Spleen (tissue), 11 donors: ENCODE results near the gene CARD18. TPM values are rescaled to one million over a fixed set of nuclear protein-coding genes. Genes with fewer than 3 reads are reported as not detected.

Experiments
- DNase-seq: peaks from one replicate; pipeline ENCODE4 v3.0.0-alpha.2; 2020
- H3K27ac ChIP-seq, 8 donors: fragments of 200-600 bp; sonication (generic) in 7 of 8; 1 replicate in 4 of 8; 2 replicates in 4 of 8; pipeline versions ENCODE4 v1.5.0 to v1.8.0; 2016 to 2021; ENCODE audit warnings: inconsistent platforms in 4 of 8, mild to moderate bottlenecking in 4 of 8, moderate library complexity in 1 of 8
- H3K27me3 ChIP-seq, 7 donors: fragments of 200-600 bp; sonication (generic) in 6 of 7; replicated peaks in 1 of 7; 1 replicate in 4 of 7; 2 replicates in 3 of 7; pipeline versions ENCODE4 v1.5.0 to v1.8.0; 2016 to 2021; ENCODE audit warnings: inconsistent platforms in 3 of 7, mild to moderate bottlenecking in 1 of 7
- H3K36me3 ChIP-seq, 6 donors: fragments of 200-600 bp; sonication (generic) in 5 of 6; 1 replicate in 4 of 6; 2 replicates in 2 of 6; pipeline versions ENCODE4 v1.5.0 to v1.8.0; 2016 to 2021; ENCODE audit warnings: inconsistent platforms in 2 of 6
- H3K4me1 ChIP-seq, 6 donors: fragments of 200-600 bp; sonication (generic) in 5 of 6; 1 replicate in 3 of 6; 2 replicates in 3 of 6; pipeline versions ENCODE4 v1.5.0 to v1.8.0; 2016 to 2021; ENCODE audit warnings: inconsistent platforms in 3 of 6
- H3K4me3 ChIP-seq, 8 donors: fragments of 200-600 bp; sonication (generic) in 7 of 8; 1 replicate in 4 of 8; 2 replicates in 4 of 8; pipeline versions ENCODE4 v1.5.0 to v1.8.0; 2016 to 2021; ENCODE audit warnings: inconsistent platforms in 4 of 8, mild to moderate bottlenecking in 4 of 8, moderate library complexity in 2 of 8
- H3K9me3 ChIP-seq, 8 donors: fragments of 200-600 bp; sonication (generic) in 7 of 8; 1 replicate in 4 of 8; 2 replicates in 4 of 8; pipeline versions ENCODE4 v1.5.0 to v1.8.0; 2016 to 2021; ENCODE audit warnings: inconsistent platforms in 4 of 8
- CTCF ChIP-seq, 11 experiments: fragments of 200-600 bp in 7 of 11; fragments of 450-650 bp in 4 of 11; sonication (generic) in 4 of 11; IDR thresholded peaks in 8 of 11; conservative IDR thresholded peaks in 3 of 11; 1 replicate in 7 of 11; 2 replicates in 4 of 11; pipeline versions ENCODE4 v1.4.0 to v1.8.0; 2016 to 2021; ENCODE audit warnings: antibody characterized with exemption in 11 of 11, inconsistent platforms in 4 of 11, mild to moderate bottlenecking in 1 of 11
- POLR2A ChIP-seq, 3 donors: fragments of 450-650 bp; IDR thresholded peaks; one replicate each; pipeline ENCODE4 v1.5.1; 2017; ENCODE audit warnings: antibody characterized with exemption in 3 of 3, mild to moderate bottlenecking in 1 of 3
- POLR2AphosphoS5 ChIP-seq, 3 donors: sonication (generic); formaldehyde crosslinking; IDR thresholded peaks; one replicate each; pipeline ENCODE4 v1.5.1; 2017; ENCODE audit warnings: antibody characterized with exemption in 3 of 3
- WGBS, 5 donors: extraction: QIAGEN DNeasy Blood & Tissue Kit in 3 of 5; methylation state at CpG; one replicate each; pipeline versions ENCODE4 v1.1.5 to v1.1.7; 2013 to 2018; 5-methylcytosine and 5-hydroxymethylcytosine counted together
- intact Hi-C: fragments of 100-400 bp; cut with DNase I; formaldehyde crosslinking; loops from one replicate; pipeline ENCODE4 v1.15.0; 2023; ENCODE audit warnings: low total_unique reads
- polyA plus RNA-seq, 3 donors: library from polyadenylated mRNA; stranded (reverse); fragments of 200-250 nt; gene quantifications; one replicate each; pipeline ENCODE4 v1.2.1, GENCODE V29; 2013
- total RNA-seq, 7 donors: library from RNA; depleted of rRNA in 3 of 7; stranded (reverse); fragments of >200 nt in 3 of 7; fragmentation: NEBNext Ultra II Directional in 4 of 7; extraction: Animal tissue kit (Norgen Biotek cat#: 25700) in 4 of 7; gene quantifications; one replicate each; pipeline versions ENCODE4 v1.1.0 to v1.2.1, GENCODE V29; 2016 to 2021
- donor health status: healthy with polysubstance abuse.
- donor health status: DM: no; HTN: no; CAD: no; lungs with moderate emphysema.
- donor health status: DM: no; HTN: no; CAD: no.
- donor health status: Bipolar disorder and iron deficiency.
- donor health status: healthy.
- donor health status: DM: no; HTN: no; CAD: no.
- donor health status: DM: yes; HTN: yes; CAD: no.

CARD18 gene
- total and polyA plus RNA-seq, 10 donors: not detected

GRCh38 chr11:105167244-105167643, 27.7 kb upstream of the CARD18 start:
- intact Hi-C loops: no loop called here

GRCh38 chr11:105164208-105164607, 24.6 kb upstream of the CARD18 start:
- no peaks in the 10 kb centered on the region for H3K4me1 ChIP-seq
- no peaks in the 10 kb centered on the region for H3K9me3 ChIP-seq
- intact Hi-C loops: no loop called here
- H3K27me3 ChIP-seq: no peaks in the 10 kb centered on the region
- no peak for DNase-seq
- H3K4me3 ChIP-seq: no peak overlapping the region
- TF ChIP-seq POLR2A (IDR thresholded peaks at IDR 0.05) (no peak), POLR2AphosphoS5 (IDR thresholded peaks at IDR 0.05) (no peak), CTCF (IDR thresholded peaks at IDR 0.05 in 8 of 11, conservative IDR thresholded peaks at IDR 0.05 in 3 of 11) (no peak)
- 72 to 84% (median 78%) methylated on average over 4 of the region's 4 CpGs for WGBS, 5 donors
- H3K27ac ChIP-seq: no peak overlapping the region
- H3K36me3 ChIP-seq: no peaks in the 10 kb centered on the region

More at GRCh38 chr11:105167244-105167643, 27.7 kb upstream of the CARD18 start:
- Histone ChIP-seq H3K36me3 (no peaks in the 10 kb centered on the region), H3K4me1 (no peaks in the 10 kb centered on the region), H3K27me3 (no peaks in the 10 kb centered on the region), H3K4me3 (no peak overlapping the region), H3K9me3 (peaks cover 0 to 13% (median 5%) of the 10 kb centered on the region in 8 donors), H3K27ac (no peak overlapping the region)
- TF ChIP-seq POLR2A (IDR thresholded peaks at IDR 0.05) (no peak), POLR2AphosphoS5 (IDR thresholded peaks at IDR 0.05) (no peak), CTCF (IDR thresholded peaks at IDR 0.05 in 8 of 11, conservative IDR thresholded peaks at IDR 0.05 in 3 of 11) (no peak)
- no peak for DNase-seq
- 95 to 97% (median 96%) methylated on average over 3 of the region's 3 CpGs for WGBS, 5 donors

GRCh38 chr11:105162506-105162905, 22.9 kb upstream of the CARD18 start:
- H3K27ac ChIP-seq: no peak overlapping the region
- no peaks in the 10 kb centered on the region for H3K4me1 ChIP-seq
- H3K36me3 ChIP-seq: no peaks in the 10 kb centered on the region
- H3K4me3 ChIP-seq: no peak overlapping the region
- no peaks in the 10 kb centered on the region for H3K9me3 ChIP-seq
- TF ChIP-seq POLR2AphosphoS5 (IDR thresholded peaks at IDR 0.05) (no peak), CTCF (IDR thresholded peaks at IDR 0.05 in 8 of 11, conservative IDR thresholded peaks at IDR 0.05 in 3 of 11) (no peak), POLR2A (IDR thresholded peaks at IDR 0.05) (no peak)
- no peak for DNase-seq
- intact Hi-C loops: no loop called here
- WGBS, 5 donors: 0 to 76% (median 46%) methylated on average over 1 of the region's 1 CpG
- H3K27me3 ChIP-seq: no peaks in the 10 kb centered on the region

GRCh38 chr11:105158436-105158835, 18.9 kb upstream of the CARD18 start:
- peaks cover 0 to 4% (median 0%) of the 10 kb centered on the region in 6 donors for H3K4me1 ChIP-seq
- no peak overlapping the region for H3K4me3 ChIP-seq
- WGBS, 5 donors: 47 to 66% (median 56%) methylated on average over 1 of the region's 1 CpG
- H3K36me3 ChIP-seq: no peaks in the 10 kb centered on the region
- TF ChIP-seq POLR2A (IDR thresholded peaks at IDR 0.05) (no peak), POLR2AphosphoS5 (IDR thresholded peaks at IDR 0.05) (no peak), CTCF (IDR thresholded peaks at IDR 0.05 in 8 of 11, conservative IDR thresholded peaks at IDR 0.05 in 3 of 11) (no peak)
- DNase-seq: no peak
- H3K27ac ChIP-seq: no peak overlapping the region
- H3K9me3 ChIP-seq: no peaks in the 10 kb centered on the region
- intact Hi-C loops: no loop called here
- H3K27me3 ChIP-seq: no peaks in the 10 kb centered on the region
